ENCODE data around the gene FBXO33.

Gene FBXO33

GRCh38 chr14:39422243-39422642 is 10.0 kb downstream of the FBXO33 start:
- TF ChIP-seq, protein P1, sequence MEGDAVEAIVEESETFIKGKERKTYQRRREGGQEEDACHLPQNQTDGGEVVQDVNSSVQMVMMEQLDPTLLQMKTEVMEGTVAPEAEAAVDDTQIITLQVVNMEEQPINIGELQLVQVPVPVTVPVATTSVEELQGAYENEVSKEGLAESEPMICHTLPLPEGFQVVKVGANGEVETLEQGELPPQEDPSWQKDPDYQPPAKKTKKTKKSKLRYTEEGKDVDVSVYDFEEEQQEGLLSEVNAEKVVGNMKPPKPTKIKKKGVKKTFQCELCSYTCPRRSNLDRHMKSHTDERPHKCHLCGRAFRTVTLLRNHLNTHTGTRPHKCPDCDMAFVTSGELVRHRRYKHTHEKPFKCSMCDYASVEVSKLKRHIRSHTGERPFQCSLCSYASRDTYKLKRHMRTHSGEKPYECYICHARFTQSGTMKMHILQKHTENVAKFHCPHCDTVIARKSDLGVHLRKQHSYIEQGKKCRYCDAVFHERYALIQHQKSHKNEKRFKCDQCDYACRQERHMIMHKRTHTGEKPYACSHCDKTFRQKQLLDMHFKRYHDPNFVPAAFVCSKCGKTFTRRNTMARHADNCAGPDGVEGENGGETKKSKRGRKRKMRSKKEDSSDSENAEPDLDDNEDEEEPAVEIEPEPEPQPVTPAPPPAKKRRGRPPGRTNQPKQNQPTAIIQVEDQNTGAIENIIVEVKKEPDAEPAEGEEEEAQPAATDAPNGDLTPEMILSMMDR (IDR thresholded peaks at IDR 0.05; ENCODE audit: insufficient read depth, low read depth, low read length, missing control alignments), result no peak

GRCh38 chr14:39419272-39419671 is 13.0 kb downstream of the FBXO33 start:
- TF ChIP-seq, protein P1 (IDR thresholded peaks at IDR 0.05; ENCODE audit: insufficient read depth, low read depth, low read length, missing control alignments), result no peak
- no peak for DNase-seq (ENCODE audit: low read depth)
- H3K4me3 ChIP-seq (ENCODE audit: low read length), result no peak overlapping the region

More at GRCh38 chr14:39422243-39422642, 10.0 kb downstream of the FBXO33 start:
- H3K4me3 ChIP-seq (ENCODE audit: low read length), result no peak overlapping the region
- DNase-seq (ENCODE audit: low read depth), result no peak

GRCh38 chr14:39417014-39417413 is 15.2 kb downstream of the FBXO33 start:
- no peak overlapping the region for H3K4me3 ChIP-seq (ENCODE audit: low read length)
- peak; percentile 44 for DNase-seq (ENCODE audit: low read depth)
- TF ChIP-seq, protein P1 (IDR thresholded peaks at IDR 0.05; ENCODE audit: insufficient read depth, low read depth, low read length, missing control alignments), result peak; percentile 37

DNA sequence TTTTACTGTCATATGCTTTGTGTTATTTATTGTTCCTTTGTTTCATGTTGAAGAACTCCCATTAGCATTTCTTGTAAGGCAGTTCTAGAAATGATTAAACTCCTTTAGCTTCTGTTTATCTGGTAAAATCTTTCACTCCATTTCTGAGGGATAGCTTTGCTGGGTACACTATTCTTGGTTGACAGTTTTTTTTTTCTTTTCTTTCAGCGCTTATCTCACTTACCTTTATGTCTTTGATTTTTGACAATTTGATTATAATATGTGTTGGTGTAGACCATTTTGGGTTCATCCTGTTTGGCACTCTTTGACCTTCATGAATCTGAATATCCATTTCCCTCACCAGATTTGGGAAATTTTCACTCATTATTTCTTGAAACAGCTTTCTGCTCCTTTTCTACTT is 16.2 kb downstream of the FBXO33 start:
- H3K4me3 ChIP-seq (ENCODE audit: low read length), result no peak overlapping the region
- TF ChIP-seq, protein P1 (IDR thresholded peaks at IDR 0.05; ENCODE audit: insufficient read depth, low read depth, low read length, missing control alignments), result no peak
- no peak for DNase-seq (ENCODE audit: low read depth)

DNA sequence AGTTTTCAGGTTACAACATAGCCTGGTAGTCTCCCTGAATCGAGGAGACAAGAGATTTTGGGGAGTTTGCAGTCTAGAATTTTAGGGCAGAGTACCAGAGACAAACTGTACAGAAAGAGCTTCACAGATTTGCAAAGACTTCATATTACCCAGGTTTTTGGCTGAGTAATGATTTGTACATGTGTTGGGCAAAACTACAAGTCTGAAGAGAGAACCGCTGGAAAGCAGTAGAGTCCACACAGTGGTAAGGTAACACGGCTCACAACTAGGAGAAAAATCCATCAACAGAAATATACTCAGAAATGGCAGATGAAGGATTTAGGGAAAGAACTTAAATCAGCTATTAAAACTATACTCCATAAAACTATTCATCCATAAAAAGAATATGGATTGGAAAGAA is 25.7 kb downstream of the FBXO33 start:
- DNase-seq (ENCODE audit: low read depth), result no peak
- TF ChIP-seq, protein P1 (IDR thresholded peaks at IDR 0.05; ENCODE audit: insufficient read depth, low read depth, low read length, missing control alignments), result no peak
- H3K4me3 ChIP-seq (ENCODE audit: low read length), result no peak overlapping the region

DNA sequence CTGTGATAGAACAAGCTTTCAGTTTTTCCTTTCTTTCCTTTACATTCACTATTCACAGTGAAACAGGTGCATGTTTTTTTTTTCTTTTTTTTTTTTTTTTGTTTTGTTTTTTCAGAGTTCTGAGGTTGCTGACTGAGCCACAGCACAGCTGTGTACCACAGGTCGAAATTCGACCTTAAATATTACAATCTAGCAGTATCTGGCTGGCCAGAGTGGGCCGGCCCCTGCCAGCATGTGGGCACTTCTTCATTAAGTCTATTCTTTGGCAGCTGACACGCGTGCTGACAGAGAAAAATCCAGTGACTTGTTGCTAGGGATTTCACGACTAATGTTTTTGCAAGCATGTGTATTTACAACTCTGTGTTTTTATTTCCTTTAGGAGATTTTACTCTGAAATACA is 33.9 kb downstream of the FBXO33 start:
- no peak overlapping the region for H3K4me3 ChIP-seq (ENCODE audit: low read length)
- no peak for DNase-seq (ENCODE audit: low read depth)
- TF ChIP-seq, protein P1 (IDR thresholded peaks at IDR 0.05; ENCODE audit: insufficient read depth, low read depth, low read length, missing control alignments), result no peak

DNA sequence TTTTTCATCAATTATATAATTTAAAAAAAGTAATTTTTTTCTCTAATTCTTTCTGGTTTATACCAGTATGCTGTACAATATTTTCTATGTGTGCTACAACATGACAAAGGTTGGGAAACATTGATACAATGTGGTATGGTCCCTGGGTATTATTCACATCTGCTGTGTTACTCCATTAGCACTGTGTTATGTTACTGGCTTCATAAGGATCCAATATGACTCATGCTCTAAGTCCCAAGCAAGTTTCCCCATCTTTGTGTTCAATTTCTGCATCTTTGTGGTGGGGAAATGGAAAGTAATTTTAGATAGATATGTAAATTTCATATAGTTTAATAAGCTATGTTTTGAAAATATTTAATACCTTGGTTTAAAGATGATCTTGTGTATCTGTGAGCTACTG is 35.8 kb downstream of the FBXO33 start:
- TF ChIP-seq, protein P1 (IDR thresholded peaks at IDR 0.05; ENCODE audit: insufficient read depth, low read depth, low read length, missing control alignments), result no peak
- peak; percentile 36 for DNase-seq (ENCODE audit: low read depth)
- H3K4me3 ChIP-seq (ENCODE audit: low read length), result no peak overlapping the region
